Measurements from ENCODE around the gene SARDH.

The SARDH gene

DNA sequence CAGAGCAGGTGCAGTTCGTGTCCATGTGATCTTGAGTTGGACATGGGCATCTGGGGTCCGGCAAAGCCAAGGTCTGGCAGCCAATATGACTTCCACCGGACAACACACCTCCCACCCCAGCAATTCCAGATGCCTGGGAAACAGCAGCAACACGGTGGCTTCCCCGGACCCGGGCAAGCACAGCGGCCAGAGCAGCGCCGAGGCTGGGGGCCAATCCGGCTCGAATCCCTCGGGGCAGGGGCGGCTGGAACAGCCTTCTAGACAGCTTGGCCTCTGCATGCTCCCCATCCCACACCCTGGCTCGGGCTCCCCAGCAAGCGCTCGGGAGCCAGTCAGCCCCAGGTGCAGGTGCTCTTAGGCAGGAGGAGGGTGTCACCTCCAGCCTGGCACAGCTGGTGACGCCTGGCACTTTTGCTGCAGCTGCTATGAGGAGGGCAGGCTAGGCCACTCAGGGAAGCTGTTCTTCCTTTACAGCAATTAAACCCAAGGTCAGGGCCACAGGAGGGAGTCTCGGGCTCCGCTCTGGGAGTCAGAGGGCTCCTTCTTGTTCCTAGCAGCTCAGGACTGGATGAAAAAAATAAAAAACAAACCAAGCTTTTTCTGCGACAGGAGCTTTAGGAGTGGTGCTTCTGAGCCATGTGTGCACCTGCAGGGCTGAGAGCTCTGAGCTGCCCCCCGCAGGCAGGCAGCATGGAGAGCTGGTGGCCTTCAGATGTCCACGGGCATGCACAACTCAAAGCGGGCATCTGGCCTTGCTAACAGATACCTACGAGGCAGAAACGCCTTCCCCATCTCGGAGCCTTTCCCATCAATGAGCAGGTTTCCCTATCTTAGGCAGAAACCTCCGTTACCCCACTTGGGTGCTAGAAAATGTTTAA lies 73.7 kb downstream of the SARDH start:
- no peak for DNase-seq

DNA sequence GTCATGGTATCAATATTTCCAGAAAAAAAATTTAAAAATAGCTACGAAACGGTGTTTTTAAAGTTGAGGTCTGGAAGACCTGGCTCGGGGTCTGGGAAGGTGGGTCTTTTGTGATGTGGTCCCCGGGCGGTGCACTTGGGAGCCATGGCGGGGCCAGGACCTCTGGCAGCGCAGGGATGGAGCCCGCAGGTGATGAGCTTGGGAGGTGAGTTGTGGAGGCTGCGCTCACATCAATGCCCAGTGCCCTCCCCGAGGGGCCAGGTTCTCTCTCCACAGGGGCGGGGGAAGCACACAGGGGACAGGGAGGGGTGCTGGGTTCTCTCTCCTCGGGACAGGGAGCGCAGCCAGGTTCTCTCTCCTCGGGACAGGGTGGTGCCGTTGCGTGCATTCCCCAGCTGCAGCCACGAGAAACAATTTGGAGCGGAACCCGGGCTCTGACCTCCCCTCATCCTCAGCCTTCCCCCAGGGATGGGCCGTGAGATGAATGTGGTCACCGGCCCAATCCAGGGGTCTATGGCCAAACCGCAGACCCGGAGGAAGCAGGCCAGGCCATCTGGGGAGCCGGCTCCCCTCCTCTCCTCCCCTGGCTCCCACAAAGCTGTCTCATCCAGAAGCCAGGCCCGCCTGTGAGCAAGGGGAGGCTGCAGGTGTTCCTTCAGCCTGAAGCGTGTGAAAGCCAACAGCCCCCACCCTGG lies 76.2 kb downstream of the SARDH start:
- DNase-seq: no peak

DNA sequence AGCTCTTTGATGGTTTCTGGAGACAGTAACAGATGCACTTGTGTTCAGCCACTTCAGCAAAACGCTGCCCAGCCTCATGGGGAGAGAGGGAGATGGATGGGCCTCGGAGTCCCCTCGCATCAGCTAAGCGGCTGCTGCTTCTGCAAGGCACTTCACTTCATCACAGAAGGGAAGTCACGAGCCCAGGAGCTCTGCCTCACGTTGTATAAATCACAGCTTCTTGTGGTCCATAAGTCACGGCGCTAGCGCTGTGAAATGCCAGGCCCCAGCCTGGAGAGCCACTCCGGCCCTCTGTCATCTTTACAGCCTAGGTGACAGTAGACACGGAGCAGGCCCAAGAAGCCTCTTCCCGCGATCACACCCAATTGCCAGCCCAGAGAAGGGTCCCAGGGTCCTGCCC lies 78.6 kb downstream of the SARDH start:
- no peak for DNase-seq

DNA sequence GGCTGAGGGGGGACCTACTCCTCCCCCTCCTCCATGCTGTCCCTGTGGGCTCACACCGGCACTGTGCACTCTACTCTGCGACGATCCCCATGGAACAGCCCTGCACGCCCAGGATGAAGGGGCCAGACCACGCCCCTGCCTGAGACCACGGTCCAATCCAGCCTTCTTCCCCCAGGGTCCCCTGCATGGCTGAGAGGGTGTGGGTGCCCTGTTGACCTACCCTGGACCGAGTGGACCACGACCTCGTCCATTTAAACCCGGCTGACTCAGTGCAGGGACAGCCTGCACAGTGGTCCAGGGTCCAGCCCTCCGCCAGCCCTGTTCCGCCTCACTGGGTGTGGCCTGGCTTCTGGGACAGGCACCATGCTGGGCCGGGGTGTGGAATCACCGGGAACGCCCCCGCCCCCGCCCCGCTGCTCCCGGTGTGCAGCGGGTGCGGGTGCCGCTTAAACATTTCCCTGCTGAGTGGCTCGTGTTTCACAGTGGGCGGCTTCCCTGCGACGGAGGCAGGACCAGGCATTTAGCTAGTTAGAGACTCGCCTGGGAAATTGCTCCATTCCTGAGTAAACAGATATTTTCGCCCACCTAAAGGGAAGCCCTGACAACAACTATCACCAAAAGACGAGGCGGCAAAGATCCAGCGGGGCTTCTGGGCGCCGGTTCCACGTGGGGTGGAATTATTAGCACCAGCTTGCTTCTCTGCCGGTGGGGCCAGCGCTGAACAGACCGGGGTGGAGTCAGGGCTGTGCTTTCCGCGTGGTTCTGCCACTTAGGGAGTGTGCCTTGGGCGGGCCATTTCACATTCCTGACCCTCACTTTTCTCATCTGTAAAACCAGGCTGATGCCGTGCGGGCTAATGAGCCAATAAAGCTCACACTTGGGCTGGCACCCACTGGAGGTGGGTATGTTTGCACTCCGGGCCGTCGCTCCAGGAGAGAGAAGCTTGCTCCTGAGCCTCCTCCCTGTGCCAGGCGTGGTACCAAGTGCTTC lies 79.4 kb downstream of the SARDH start:
- DNase-seq: peak; percentile 52

DNA sequence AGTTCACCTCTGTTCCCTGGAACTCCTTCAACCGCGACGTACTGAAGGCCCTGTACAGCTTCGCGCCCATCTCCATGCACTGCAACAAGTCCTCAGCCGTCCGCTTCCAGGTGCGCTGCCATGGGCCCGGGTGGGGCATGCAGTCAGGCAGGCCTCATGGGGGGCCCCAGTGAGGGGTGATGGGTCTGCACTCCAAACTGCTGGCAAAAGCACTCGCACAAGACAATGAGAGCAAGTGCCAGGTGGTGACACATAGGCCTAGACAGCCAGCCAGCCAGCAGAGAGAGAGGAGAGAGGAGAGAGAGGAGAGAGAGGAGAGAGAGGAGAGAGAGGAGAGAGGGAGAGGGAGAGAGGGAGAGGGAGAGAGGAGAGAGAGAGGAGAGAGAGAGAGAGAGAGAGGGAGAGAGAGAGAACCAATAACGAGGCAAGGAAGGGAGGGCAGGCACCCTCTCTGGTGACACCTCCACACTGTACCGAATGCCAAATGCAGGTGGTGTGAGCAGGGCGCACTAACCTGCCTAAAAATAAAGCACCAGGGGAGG lies 81.0 kb downstream of the SARDH start:
- DNase-seq: no peak

DNA sequence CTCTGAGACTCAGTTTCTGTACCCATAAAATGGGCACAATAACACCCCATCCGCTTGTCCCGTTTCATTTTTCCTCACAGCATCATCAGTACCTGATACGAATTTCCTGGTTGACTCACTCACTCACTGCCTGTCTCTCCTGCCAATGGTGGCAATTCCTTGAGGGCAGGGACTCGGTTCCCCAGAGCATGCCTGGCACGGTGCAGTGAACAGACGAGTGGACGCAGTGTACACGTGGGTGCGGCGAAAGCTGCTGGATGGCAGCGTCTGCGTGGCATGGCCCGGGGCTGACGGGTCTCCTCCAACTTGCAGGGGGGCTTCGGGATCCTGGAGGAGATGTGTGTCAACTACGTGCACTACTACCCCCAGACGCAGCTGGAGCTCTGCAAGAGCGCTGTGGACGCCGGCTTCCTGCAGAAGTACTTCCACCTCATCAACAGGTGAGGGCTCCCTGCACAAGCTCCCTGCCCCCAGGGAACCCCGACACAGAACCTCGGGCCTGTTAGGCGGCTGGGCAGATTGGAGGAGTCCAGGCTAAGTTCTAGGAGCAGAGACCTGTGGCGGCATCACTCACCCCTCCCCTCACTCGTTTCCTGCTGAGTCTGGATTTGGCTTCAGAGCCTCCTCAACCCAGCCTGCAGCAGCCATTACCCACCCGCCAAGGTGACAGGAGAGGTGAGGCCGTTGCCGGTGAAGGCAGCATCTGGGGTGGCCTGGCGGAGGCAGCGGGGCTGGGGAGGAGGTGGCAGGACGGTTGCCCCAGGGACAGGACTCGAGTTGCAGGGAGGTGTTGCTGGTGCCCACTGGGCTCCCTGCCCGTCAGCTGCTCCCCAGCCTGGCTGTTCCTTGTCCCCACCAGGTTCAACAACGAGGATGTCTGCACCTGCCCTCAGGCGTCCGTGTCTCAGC lies 81.7 kb downstream of the SARDH start:
- no peak for DNase-seq

DNA sequence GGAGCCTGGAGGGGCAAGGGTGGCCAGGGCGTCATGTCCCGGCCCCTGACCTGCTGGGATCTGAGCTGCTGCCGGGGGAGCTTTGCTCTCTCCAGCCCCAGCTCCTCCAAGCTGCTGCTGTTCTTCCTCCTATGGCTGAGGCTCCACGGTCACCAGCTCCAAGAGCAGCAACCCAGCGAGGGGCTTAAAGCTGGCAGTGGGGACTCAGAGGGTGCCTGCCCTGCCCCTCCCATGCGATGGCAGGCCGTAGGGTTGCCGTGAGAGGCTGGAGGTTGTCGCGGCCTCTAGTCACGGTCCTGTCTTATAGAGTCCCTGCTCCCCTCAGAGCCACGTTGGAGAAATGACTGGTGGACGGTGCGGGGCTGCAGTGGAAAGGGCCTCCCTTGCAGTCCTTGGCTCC lies 82.5 kb downstream of the SARDH start:
- no peak for DNase-seq

DNA sequence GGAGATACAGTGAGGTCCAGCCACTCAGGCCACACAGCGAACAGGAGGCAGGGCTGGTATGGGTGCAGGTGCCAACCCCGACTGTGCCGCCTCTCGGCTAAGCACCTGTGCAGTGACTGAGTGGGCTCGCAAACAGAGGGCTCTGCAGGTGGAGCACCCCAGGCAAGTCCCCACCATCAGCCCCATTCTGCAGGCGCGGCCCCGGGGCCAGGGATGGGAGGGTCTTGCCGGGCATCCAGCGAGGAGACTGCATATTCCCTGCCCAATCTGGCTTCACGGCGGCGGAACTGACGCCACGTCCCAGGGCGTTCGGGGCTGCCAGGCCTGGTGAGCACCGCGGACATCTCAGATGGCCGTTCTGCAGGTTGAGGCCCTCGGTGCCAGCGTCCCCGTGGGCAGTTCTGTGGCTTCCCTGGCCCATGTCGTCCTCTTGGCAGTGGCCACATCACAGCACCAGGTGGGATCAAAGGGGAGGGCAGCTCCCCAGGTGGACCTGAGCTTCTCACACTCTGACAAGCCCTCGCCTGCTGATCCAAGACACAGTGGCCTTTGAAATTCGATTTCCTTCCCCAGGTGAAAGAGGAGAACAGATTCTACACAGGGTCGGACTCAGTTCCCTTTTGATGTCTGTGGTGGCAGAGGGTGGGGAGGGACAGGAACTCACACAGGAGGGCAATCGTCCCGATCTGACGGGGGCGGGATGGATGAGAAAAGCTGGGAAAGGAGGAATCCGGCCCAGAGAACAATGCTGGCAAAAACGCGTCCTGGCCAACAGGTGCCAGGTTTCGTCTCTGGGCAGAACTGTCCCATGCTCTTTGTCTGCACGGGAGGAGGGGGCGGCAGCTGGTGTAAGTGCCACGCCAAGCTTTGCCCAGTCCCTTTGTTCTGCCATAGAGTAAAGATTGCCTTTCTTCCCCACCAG lies 83.2 kb downstream of the SARDH start:
- no peak for DNase-seq

DNA sequence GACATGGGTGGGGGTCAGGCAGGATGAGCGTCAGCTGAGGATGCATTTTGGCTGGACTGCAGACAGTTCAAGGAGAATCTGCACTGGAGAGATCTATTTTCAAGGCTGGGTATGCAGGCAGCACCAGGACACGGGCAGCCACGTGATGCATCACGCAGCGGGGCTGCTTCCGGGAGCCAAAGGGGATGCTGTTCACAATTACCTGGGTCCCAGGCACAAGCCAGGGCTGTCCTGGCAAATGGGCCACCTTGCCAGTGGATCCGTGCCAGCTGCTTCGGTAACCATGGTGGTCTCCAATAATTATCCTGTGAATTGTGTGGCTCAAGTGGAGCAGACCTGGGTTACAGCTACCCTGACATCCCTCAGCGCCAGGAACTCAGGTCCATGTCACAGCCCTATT lies 84.5 kb downstream of the SARDH start:
- DNase-seq: no peak

DNA sequence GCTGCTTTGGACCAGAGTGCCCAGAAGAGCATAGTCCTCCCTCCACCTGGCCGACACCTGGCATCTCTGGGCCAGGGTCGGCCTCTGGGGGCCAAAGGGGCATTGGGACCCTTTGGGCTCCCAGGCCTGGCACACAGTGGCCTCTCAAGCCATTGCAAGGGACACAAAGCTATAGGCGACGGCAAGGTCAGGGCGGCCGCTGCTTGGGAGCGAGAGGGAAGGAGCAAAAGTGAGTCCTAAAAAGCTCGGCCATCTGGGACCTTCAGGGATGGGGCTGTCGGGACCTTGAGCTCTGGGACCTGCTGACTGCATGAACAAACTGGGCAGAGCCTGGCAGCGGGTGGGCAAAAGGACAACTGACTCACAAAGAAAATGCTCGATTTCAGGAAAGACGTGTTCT lies 88.1 kb downstream of the SARDH start:
- no peak for DNase-seq

DNA sequence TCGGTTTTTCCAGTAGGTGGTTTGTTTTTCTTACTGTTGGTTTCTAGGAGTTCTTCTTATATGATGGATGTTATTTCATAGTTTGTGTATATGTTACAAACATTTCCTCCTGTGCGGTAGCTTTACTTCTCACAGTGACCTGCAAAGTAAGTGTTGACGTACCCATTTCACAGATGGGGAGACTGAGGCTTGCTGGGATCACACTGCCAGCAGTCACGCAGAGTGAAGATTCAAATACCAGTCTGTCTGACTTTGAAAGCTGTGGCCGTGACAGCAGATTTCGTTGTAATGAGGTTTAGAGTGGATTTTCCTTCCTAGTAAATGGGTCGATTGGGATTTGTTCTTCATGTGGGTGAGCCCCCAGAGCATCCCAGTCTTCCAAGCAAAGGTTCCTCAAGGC lies 89.0 kb downstream of the SARDH start:
- DNase-seq: no peak

DNA sequence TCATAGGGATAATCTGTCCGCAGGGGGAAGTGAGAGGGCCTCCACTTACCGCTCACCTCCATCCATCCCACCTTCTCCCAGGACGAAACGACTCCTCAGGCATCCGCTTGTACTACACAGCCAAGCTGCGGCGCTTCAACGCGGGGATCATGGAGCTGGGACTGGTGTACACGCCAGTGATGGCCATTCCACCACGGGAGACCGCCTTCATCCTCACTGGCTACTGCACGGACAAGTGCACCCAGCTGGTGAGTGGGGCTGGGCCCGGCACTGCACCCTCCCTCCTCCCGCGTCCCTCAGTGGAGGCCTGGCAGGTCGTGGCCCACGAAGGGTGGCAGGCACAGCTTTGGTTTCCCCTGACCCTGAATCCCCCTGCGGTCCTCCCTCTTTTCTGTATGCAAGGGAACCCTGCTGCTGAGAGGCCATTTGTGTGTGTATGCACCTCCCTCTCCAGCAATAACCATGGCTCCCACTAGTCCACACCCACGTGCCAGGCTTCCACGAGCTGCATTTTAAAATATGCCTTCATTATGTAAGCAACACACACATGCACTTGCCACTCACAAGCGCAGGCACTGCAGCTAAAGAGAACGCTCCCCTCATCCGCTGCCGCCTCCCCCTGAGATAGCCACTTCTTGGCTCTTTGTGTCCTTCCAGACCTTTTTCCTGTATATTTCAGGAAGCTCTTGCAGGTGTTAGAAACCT lies 90.2 kb downstream of the SARDH start:
- no peak for DNase-seq

DNA sequence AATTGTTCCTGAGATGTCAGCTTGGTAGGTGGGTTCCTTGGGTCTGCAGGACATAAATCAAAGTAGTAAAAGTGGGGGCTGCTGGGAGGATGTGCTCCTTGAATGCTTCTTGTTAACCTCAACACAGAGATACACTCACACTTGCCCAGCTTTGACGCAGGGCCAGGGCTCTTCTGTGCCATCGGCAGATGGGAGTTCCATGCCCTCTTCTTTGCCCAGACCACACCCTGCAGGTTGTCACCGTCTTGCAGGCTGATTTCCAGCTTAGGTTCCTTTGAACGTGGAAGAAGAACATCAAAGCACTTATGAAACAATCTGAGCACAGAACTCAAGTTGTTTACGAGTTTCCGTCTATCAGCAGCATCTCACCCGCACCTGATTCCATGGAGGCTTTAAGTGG lies 91.0 kb downstream of the SARDH start:
- no peak for DNase-seq

DNA sequence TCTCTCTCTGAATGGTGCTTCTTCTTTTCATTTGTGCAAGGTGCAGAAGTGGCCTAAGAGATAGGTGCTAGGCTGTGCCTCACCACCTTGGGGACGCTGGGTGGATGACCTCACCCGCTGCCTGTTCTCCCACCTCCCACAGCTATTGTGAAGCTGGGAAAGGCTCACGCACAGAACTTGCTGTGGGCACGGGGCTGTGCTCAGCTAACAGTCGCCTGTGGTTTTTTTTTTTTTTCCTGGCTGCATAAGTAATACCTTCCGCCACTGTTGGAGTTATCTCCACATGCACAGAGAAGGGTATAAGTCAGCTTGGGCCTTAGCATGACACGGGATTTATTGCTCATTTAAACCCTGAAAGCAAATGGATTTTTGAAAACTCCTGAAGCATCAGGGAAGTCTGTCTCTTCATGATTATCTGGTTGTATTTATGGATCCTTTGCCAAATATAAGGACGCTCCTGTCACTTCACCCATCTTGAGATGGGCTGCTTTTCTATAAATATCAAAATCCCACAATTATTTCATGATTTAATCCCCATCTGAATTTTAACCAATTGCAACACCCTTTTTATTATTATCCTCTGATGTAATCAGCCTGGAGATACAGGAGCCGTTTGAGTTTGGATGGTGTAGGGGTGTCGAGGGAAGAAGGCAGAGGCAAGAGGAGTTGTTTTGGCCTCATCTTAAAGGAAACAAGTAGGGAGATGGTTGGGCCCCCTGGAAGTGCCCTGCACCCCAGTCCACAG lies 93.0 kb downstream of the SARDH start:
- no peak for DNase-seq

DNA sequence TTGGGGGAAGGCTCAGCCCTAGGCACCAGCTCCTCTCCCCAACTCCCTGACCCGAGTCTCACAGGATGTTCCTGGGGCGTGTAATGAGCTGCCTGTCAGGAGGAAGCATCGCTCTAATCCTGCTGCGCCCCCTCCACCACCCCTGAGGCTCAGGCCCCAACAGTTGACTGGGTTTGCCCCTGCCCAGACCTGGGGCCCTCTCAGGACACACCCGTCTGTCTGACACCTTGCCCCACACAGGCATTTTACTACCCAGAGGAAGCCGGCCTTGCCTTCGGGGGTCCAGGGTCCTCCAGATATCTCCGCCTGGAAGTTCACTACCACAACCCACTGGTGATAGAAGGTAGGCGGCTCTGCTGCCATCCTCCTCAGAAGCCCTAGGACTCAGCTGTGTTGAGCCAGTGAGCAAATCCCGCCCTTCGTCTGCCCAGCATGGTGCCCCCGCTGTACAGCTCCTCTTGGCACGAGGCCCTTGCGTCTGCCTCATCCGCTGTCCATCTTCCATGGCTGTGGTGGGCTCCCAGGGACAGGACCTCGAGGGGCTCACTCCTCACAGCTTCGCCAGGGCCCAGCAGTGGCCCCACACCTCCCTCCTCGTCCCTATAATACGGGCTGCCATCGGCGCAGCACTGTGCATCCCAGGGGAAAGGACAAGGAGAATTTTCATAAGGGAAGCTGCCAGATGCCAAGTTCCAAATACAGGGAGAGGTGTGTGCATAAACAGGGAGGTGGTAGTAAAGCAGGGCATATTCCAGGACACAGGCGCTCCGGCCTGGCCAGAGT lies 94.0 kb downstream of the SARDH start:
- DNase-seq: no peak

DNA sequence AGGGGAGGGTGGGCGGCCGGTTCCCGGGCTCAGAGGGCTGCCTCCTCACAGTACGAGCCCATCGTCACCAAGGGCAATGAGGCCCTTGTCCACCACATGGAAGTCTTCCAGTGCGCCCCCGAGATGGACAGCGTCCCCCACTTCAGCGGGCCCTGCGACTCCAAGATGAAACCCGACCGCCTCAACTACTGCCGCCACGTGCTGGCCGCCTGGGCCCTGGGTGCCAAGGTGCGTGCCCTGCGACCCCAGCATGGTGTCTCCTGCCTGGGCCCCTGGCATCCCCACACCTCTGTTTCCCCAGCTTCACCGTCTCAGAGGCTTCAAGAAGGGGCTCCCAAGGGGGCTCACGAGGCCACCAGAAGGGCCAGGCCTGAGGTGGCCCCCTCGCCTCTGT lies 94.8 kb downstream of the SARDH start:
- DNase-seq: no peak

DNA sequence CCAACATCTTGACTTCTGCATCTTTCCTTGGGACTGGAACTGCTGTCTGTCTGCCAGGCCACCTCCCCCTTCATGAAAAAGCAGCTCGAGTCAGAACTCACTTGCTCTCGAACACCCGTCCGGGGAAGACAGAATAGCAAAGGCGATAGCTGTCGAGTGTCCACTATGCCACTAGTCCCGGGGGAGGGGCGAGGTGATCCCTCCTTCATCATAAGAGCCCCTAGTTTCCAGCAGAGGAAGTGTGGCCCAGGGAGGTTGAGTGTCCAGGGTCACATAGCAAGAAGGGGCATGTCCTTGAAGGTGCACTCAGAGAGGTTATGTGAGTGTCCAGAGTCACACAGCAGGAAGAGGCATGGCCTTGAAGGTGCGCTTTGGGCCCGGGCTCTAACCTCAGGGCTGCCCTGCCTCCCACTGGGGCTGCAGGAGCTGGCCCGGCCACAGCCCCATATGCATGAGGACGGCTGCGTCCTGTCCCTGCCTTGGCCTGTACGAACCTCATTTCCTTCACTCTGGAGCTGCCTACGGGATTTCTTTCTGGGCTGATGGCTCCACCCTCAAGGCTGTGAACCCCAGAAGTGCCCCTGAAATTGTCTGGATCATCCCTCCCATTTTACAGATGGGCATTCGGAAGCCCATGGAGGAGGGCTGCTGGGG lies 95.3 kb downstream of the SARDH start:
- DNase-seq: no peak
